Heart left ventricle (tissue), 16 donors: ENCODE data around the gene MYO7A. TPM values are rescaled to one million over a fixed set of nuclear protein-coding genes. Genes with fewer than 3 reads are reported as not detected.

Experiments
- ATAC-seq, 4 donors: fragments of 200-7000 bp; cut with Tn5 transposase; one replicate each; pipeline ENCODE4 v1.9.1; 2020 to 2022; ENCODE audit warnings: moderate library complexity in 4 of 4, mild to moderate bottlenecking in 3 of 4, moderate number of reproducible peaks in 1 of 4
- DNase-seq, 5 donors: peaks; one replicate each; pipeline ENCODE4 v3.0.0-alpha.2; 2020
- H3K27ac ChIP-seq, 12 donors: fragments of 200-600 bp; sonication (generic) in 4 of 12; one replicate each; pipeline versions ENCODE4 v1.5.0 to v1.8.0; 2016 to 2022; ENCODE audit warnings: mild to moderate bottlenecking in 2 of 12
- H3K27me3 ChIP-seq, 9 donors: fragments of 200-600 bp; sonication (generic) in 2 of 9; one replicate each; pipeline versions ENCODE4 v1.5.1 to v1.8.0; 2016 to 2022; ENCODE audit warnings: mild to moderate bottlenecking in 3 of 9
- H3K36me3 ChIP-seq, 9 donors: fragments of 200-600 bp; sonication (generic) in 2 of 9; one replicate each; pipeline versions ENCODE4 v1.5.0 to v1.8.0; 2018 to 2022; ENCODE audit warnings: mild to moderate bottlenecking in 2 of 9
- H3K4me1 ChIP-seq, 12 donors: fragments of 200-600 bp; sonication (generic) in 4 of 12; one replicate each; pipeline versions ENCODE4 v1.5.0 to v1.8.0; 2016 to 2022; ENCODE audit warnings: mild to moderate bottlenecking in 3 of 12
- H3K4me3 ChIP-seq, 12 donors: fragments of 200-600 bp; sonication (generic) in 4 of 12; one replicate each; pipeline versions ENCODE4 v1.5.0 to v1.8.0; 2017 to 2022; ENCODE audit warnings: mild to moderate bottlenecking in 9 of 12, moderate library complexity in 4 of 12
- H3K9me3 ChIP-seq, 12 donors: fragments of 200-600 bp; sonication (generic) in 4 of 12; one replicate each; pipeline versions ENCODE4 v1.5.0 to v1.8.0; 2016 to 2022; ENCODE audit warnings: mild to moderate bottlenecking in 1 of 12
- CTCF ChIP-seq, 12 donors: fragments of 200-600 bp; sonication (generic) in 4 of 12; IDR thresholded peaks; one replicate each; pipeline versions ENCODE4 v1.5.0 to v1.8.0; 2018 to 2022; ENCODE audit warnings: antibody characterized with exemption in 12 of 12, mild to moderate bottlenecking in 5 of 12
- POLR2A ChIP-seq, 2 donors: fragments of 450-650 bp; IDR thresholded peaks; one replicate each; pipeline ENCODE4 v1.6.1; 2017; ENCODE audit warnings: antibody characterized with exemption in 2 of 2, mild to moderate bottlenecking in 2 of 2, moderate library complexity in 2 of 2
- WGBS, 4 donors: extraction: QIAGEN DNeasy Blood & Tissue Kit in 2 of 4; methylation state at CpG; one replicate each; pipeline versions ENCODE4 v1.1.5 to v1.1.7; 2013 to 2018; 5-methylcytosine and 5-hydroxymethylcytosine counted together
- intact Hi-C, 10 donors: fragments of 100-400 bp; cut with DNase I; formaldehyde crosslinking; loops; one replicate each; pipeline versions ENCODE4 v1.11.1 to v1.14.2; 2022
- polyA plus RNA-seq, 2 donors: library from polyadenylated mRNA; stranded (reverse); fragments of 200-250 nt; gene quantifications; one replicate each; pipeline ENCODE4 v1.2.3, GENCODE V29; 2013
- total RNA-seq, 9 donors: library from RNA; depleted of rRNA in 2 of 9; stranded (reverse); fragments of >200 nt in 2 of 9; fragmentation: NEBNext Ultra II Directional in 3 of 9; extraction: Animal tissue kit (Norgen Biotek cat#: 25700) in 3 of 9; gene quantifications; one replicate each; pipeline versions ENCODE4 v1.1.0 to v1.2.4, GENCODE V29; 2016 to 2023
- donor health status: ischemic (EF 13 %, LVEDD 7.1; RV severe dilation, severe dysfunction).
- donor health status: healthy with polysubstance abuse.
- donor health status: DM: no; HTN: yes; CAD: no.
- donor health status: DM: no; HTN: no; CAD: no.
- donor health status: ischemic (EF 25% LVEDD 6.9; RV normal size, moderate dysfunction).
- donor health status: ischemic (EF 25% LVEDD 5.7; RV mildly dilated, moderate dysfunction).
- donor health status: healthy.
- donor health status: DM: yes; HTN: yes; CAD: no.
- donor health status: ischemic (EF 35%, LVEDD 5.7; RV mildly dilated, moderate dysfunction).
- donor health status: nonischemic (EF 11% LVEDD 7.7; RV severe dilation, severe dysfunction).
- donor health status: DM: yes; HTN: yes; CAD: no.
- donor health status: PGD.
- donor health status: ischemic (EF 29% LVEDD 5.4; RV normal size, mild dysfunction).
- donor health status: nonischemic (EF 23%, LVEDD 6.1; RV moderate dilation, normal function).

Gene MYO7A
- total and polyA plus RNA-seq, 11 donors: 1.0 to 17.1 (median 2.7) TPM

- H3K27me3 ChIP-seq: no peaks in the 10 kb centered on the region
- DNase-seq (peak in 2 of 5 donors; percentile 1 to 17), ATAC-seq (no peak)
- WGBS, 4 donors: 79 to 83% (median 80%) methylated on average over 12 of the region's 12 CpGs
- no peaks in the 10 kb centered on the region for H3K9me3 ChIP-seq
- no peak overlapping the region for H3K4me3 ChIP-seq
- peaks cover 0 to 4% (median 0%) of the 10 kb centered on the region in 9 donors for H3K36me3 ChIP-seq
- intact Hi-C loops: no loop called here
- H3K27ac ChIP-seq: no peak overlapping the region
- no peak for TF ChIP-seq POLR2A (IDR thresholded peaks at IDR 0.05)
- peaks cover 0 to 2% (median 0%) of the 10 kb centered on the region in 12 donors for H3K4me1 ChIP-seq
These were observed 72.6 kb downstream of the MYO7A start for GRCh38 chr11:77200351-77201268.

GRCh38 chr11:77201370-77201769 lies 73.3 kb downstream of the MYO7A start:
- Histone ChIP-seq H3K4me3 (no peak overlapping the region), H3K9me3 (no peaks in the 10 kb centered on the region), H3K4me1 (no peaks in the 10 kb centered on the region), H3K27me3 (no peaks in the 10 kb centered on the region), H3K36me3 (peaks cover 0 to 4% (median 0%) of the 10 kb centered on the region in 9 donors), H3K27ac (no peak overlapping the region)
- WGBS, 4 donors: 82 to 97% (median 91%) methylated on average over 10 to 11 of the region's 11 CpGs
- intact Hi-C loops: no loop called here
- DNase-seq (peak in 3 of 5 donors; percentile 4 to 22 (median 13)), ATAC-seq (no peak)
- no peak for TF ChIP-seq CTCF (IDR thresholded peaks at IDR 0.05)
- no peak for TF ChIP-seq POLR2A (IDR thresholded peaks at IDR 0.05)

GRCh38 chr11:77201991-77202841 lies 74.2 kb downstream of the MYO7A start:
- peaks cover 0 to 4% (median 0%) of the 10 kb centered on the region in 9 donors for H3K36me3 ChIP-seq
- no peaks in the 10 kb centered on the region for H3K27me3 ChIP-seq
- no peak for TF ChIP-seq POLR2A (IDR thresholded peaks at IDR 0.05)
- no peak for TF ChIP-seq CTCF (IDR thresholded peaks at IDR 0.05)
- WGBS, 4 donors: 92 to 95% (median 93%) methylated on average over 21 to 23 of the region's 23 CpGs
- H3K4me3 ChIP-seq: no peak overlapping the region
- no peak overlapping the region for H3K27ac ChIP-seq
- DNase-seq: peak in 2 of 5 donors; percentile 7 to 15
- no peaks in the 10 kb centered on the region for H3K9me3 ChIP-seq
- intact Hi-C loops: no loop called here
- ATAC-seq: no peak
- H3K4me1 ChIP-seq: no peaks in the 10 kb centered on the region

GRCh38 chr11:77202941-77203900 lies 75.2 kb downstream of the MYO7A start:
- DNase-seq (peak in 1 of 5 donors; percentile 16), ATAC-seq (no peak)
- Histone ChIP-seq H3K4me1 (no peaks in the 10 kb centered on the region), H3K9me3 (no peaks in the 10 kb centered on the region), H3K36me3 (peaks cover 0 to 4% (median 0%) of the 10 kb centered on the region in 9 donors), H3K27ac (no peak overlapping the region), H3K27me3 (no peaks in the 10 kb centered on the region), H3K4me3 (no peak overlapping the region)
- intact Hi-C loops: no loop called here
- 78 to 88% (median 87%) methylated on average over 14 to 25 of the region's 25 CpGs for WGBS, 4 donors
- TF ChIP-seq CTCF (IDR thresholded peaks at IDR 0.05): no peak
- no peak for TF ChIP-seq POLR2A (IDR thresholded peaks at IDR 0.05)
